Glomerular visceral epithelial cell (primary cell): Measurements from ENCODE around the gene PLAC1.

Source experiments
- DNase-seq: peaks from one replicate; pipeline ENCODE4 v3.0.0-alpha.2; 2016; ENCODE audit errors: extremely low spot score

PLAC1 gene

GRCh38 chrX:134670134-134670924 lies 12.1 kb upstream of the PLAC1 start:
- peak; percentile 86 for DNase-seq

- DNase-seq: peak; percentile 78
Measured at GRCh38 chrX:134669378-134670098, 11.3 kb upstream of the PLAC1 start.

- DNase-seq: no peak
Measured at GRCh38 chrX:134664202-134664601, 5.9 kb upstream of the PLAC1 start.

- DNase-seq: no peak
Measured at GRCh38 chrX:134661295-134661694, 3.0 kb upstream of the PLAC1 start.

GRCh38 chrX:134660627-134661026 lies 2.4 kb upstream of the PLAC1 start:
- DNase-seq: no peak

GRCh38 chrX:134659761-134660160 lies 1.5 kb upstream of the PLAC1 start:
- no peak for DNase-seq

GRCh38 chrX:134658760-134659023 lies 421 bp upstream of the PLAC1 start:
- no peak for DNase-seq

- DNase-seq: no peak
Measured at GRCh38 chrX:134654398-134655012, 3.8 kb downstream of the PLAC1 start.

GRCh38 chrX:134653835-134654234 lies 4.4 kb downstream of the PLAC1 start:
- no peak for DNase-seq

GRCh38 chrX:134650701-134651100 lies 7.6 kb downstream of the PLAC1 start:
- no peak for DNase-seq

GRCh38 chrX:134649770-134650169 lies 8.5 kb downstream of the PLAC1 start:
- DNase-seq: no peak

GRCh38 chrX:134647477-134647877 lies 10.8 kb downstream of the PLAC1 start:
- DNase-seq: no peak

GRCh38 chrX:134646691-134647090 lies 11.6 kb downstream of the PLAC1 start:
- DNase-seq: no peak

GRCh38 chrX:134645936-134646543 lies 12.2 kb downstream of the PLAC1 start:
- DNase-seq: no peak

- DNase-seq: peak; percentile 37
Measured at GRCh38 chrX:134642386-134642785, 15.9 kb downstream of the PLAC1 start.

GRCh38 chrX:134641346-134641745 lies 16.9 kb downstream of the PLAC1 start:
- DNase-seq: no peak

GRCh38 chrX:134640914-134641313 lies 17.4 kb downstream of the PLAC1 start:
- no peak for DNase-seq

GRCh38 chrX:134636851-134637250 lies 21.4 kb downstream of the PLAC1 start:
- DNase-seq: no peak

- no peak for DNase-seq
Measured at GRCh38 chrX:134634691-134635090, 23.6 kb downstream of the PLAC1 start.

GRCh38 chrX:134633832-134634231 lies 24.4 kb downstream of the PLAC1 start:
- no peak for DNase-seq

GRCh38 chrX:134633394-134633793 lies 24.9 kb downstream of the PLAC1 start:
- no peak for DNase-seq

GRCh38 chrX:134632355-134632754 lies 25.9 kb downstream of the PLAC1 start:
- no peak for DNase-seq
